Measurements from ENCODE around the gene PSMA6.

DNA sequence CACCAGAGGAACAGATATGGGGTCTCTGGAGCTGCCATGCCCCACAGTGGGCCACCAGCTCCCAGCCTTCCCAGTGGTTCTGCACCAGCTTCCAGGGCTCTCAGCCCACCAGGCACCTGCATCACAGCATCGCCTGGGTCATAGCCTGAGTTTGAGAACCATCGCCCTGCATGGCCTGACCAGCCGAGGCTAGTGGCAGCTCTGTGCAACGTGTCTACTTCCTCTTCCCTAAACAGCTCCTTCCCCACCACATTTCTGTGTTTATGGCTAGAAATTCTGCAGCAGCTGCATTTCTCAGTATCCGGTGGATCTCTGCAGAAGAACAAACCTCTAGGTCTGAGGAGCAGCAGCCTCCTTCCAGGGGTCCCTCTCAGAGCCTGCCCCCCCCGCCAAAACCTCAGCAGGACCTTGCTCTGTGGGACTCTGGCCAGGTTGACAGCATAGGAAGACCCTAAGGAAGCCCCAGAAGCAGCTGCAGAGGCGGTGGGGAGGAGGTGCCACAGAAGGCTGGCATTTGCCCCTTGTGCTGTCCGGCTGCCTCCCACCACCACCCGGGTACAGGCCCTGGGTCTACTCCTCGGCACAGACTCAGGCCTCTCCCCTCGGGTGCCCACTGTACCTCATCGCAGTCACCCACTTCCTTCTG is 47.7 kb downstream of the PSMA6 start:
- TF ChIP-seq, protein P1, sequence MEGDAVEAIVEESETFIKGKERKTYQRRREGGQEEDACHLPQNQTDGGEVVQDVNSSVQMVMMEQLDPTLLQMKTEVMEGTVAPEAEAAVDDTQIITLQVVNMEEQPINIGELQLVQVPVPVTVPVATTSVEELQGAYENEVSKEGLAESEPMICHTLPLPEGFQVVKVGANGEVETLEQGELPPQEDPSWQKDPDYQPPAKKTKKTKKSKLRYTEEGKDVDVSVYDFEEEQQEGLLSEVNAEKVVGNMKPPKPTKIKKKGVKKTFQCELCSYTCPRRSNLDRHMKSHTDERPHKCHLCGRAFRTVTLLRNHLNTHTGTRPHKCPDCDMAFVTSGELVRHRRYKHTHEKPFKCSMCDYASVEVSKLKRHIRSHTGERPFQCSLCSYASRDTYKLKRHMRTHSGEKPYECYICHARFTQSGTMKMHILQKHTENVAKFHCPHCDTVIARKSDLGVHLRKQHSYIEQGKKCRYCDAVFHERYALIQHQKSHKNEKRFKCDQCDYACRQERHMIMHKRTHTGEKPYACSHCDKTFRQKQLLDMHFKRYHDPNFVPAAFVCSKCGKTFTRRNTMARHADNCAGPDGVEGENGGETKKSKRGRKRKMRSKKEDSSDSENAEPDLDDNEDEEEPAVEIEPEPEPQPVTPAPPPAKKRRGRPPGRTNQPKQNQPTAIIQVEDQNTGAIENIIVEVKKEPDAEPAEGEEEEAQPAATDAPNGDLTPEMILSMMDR (IDR thresholded peaks at IDR 0.05), result no peak
- TF ChIP-seq POLR2A (IDR thresholded peaks at IDR 0.05), result no peak
